GM19324 (cell line): ENCODE data around the gene KLHL29.

Experiments
- ATAC-seq: cut with Tn5 transposase; IDR thresholded peaks from one replicate; pipeline ENCODE4 v1.9.1; 2021; ENCODE audit warnings: mild to moderate bottlenecking, moderate library complexity; ENCODE audit not compliant: unreplicated experiment, low FRiP score

KLHL29 gene

DNA sequence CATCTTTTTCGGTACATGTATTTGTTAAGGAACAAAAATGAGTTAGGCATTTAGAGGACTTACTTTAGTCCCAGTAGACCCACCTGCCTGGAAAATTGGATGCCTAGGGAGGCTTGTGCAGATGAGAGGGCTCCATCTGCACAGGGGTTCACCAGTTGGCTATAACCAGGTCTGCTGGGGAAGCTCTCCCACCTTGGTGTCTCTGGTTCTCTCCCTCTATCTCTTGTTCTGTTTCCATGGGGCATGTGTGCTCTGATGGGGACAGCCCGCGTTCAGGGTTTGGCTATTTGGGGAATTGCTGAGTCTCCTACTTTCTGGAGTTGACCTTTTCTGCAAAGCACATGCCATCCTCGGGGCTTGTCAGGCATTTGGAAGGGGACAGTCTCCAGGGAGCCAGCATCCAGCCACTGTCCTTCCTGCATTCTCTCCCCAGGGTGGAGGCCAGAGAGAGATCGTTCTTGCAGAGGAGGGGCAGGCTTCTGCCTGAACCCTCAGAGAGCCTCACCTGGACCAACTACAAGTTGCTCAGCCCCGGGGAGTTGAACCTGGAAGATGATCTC is 157.3 kb downstream of the KLHL29 start:
- no peak for ATAC-seq

- ATAC-seq = no peak
Observed at GRCh38 chr2:23543302-23543701, 158.3 kb downstream of the KLHL29 start.

DNA sequence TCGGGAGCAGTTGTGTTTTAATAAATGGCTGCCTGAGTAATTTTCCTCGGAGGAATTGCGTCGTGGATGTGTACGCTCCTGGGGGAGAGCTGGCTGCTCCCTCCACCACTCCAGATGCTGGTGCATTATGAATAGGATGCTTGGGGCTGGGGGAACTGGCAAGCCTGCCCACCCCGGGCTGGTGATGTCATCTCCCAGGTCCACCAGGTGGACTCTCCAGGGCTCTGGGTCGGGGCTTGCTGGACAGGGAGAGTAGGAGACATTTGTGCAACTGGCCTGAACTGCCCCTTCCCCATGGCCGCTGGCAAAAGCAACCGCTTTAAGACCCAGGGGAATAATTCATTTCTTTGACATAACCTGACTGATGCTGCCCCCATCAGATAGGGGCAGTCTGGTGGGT is 158.7 kb downstream of the KLHL29 start:
- no peak for ATAC-seq

DNA sequence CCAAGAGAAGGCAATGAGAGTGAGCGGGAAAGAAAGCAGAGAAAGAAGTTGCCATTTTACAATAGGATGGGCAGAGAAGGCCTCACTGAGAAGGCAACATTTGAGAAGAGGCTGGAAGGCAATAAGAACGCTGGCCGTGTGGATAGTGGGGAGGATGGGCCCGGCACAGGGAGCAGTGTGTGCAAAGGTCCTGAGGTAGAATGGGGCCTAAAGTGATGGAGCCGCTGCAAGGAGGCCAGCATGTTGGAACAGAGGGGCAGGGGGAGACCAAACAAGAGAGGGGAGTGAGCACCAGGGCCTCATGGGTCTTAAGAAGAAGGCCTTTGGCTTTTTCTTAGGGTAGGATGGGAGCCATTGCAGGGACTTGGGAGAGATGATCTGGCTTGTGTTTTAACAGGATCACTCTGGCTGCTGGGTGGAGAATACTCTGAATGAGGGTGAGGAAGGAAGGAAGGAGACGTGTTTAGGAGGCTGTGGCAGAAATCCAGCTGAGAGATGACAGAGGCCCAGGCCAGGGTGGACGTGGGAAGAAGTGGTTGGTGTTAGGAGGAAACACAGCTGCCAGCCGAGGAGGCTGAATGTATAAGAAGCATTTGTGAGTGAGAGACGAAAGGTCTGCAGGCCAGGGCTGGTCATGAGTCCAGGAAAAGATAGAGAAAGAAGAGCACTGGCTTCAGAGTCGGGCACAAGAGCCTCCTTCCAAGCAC is 159.8 kb downstream of the KLHL29 start:
- ATAC-seq = no peak

GRCh38 chr2:23545396-23545795 is 160.4 kb downstream of the KLHL29 start:
- ATAC-seq = no peak

- ATAC-seq = no peak
Observed at GRCh38 chr2:23545811-23546210, 160.8 kb downstream of the KLHL29 start.

GRCh38 chr2:23546913-23547312 is 161.9 kb downstream of the KLHL29 start:
- ATAC-seq = no peak

- no peak for ATAC-seq
Observed at GRCh38 chr2:23547725-23548124, 162.7 kb downstream of the KLHL29 start.

- ATAC-seq = no peak
Observed at GRCh38 chr2:23548143-23548769, 163.3 kb downstream of the KLHL29 start.

DNA sequence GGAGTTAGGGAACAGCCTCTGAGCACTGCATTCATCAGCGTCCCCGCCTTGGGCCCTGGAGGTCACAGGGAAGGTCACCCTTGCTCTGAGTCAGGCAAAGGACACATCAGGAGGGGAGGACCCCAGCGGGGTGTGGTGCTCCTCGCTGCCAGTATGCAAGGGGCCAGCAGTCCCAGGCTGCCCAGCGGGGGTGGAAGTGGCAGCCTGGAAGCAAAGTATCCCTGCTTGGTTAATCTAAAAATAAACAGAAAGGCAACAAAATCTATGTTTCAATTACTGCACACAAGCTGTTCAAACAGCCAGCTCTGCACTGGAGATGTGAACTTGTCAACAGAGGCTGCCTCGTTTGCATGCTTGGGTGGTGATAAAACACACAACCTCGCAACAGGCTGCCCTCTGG is 164.1 kb downstream of the KLHL29 start:
- no peak for ATAC-seq

DNA sequence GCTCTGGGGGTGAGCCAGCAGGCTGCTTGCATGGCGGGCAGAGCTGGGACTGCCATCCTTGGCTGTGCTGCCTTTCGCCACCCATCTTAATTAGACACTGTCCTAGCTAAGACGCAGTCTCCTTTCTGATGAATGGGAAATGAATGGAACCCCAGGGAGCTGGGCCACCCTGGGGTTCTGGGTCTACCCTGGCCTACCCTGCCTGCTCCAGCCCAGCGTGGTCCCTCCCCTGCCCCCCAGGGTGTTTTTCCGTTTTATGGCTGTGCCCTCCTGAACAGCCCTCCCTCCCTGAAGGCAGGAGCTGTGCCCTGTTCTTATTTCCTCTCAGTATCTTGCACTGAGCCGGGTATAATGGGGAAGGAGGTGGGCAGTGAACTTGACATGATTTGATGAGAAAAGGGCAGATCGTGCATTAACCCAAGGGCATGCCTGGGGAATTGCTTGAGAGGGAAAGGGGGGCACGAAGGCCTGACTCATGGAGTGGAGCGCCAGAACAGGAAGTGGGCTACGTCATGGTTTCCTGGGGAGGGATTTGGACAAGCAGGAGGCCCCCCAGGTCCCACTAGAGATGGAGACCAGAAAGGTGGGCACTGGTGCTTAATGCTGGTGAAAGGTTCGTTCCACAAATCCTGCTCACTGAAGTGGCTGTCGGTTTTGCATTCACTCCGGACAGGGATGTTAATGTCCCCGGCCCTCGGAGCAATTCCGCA is 165.0 kb downstream of the KLHL29 start:
- no peak for ATAC-seq

DNA sequence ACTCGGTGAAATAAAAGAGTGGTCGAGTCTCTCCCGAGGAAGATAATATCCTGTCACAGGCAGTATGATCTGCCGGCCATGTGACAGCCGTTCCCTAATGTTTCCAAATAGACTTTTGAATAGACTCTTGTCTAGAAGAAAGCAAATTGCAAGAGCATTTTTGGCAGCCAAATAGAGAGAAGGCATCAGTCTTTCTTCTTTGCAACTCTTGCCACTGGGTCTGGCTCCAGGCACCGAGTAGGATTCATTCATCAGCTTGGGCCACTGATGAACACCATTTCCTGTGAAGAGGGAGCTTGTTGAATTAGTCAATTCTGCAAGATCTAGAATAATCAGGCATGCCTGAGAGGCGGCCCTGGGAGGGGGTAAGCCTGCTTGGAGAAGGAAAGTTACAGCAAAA is 165.6 kb downstream of the KLHL29 start:
- ATAC-seq = no peak

DNA sequence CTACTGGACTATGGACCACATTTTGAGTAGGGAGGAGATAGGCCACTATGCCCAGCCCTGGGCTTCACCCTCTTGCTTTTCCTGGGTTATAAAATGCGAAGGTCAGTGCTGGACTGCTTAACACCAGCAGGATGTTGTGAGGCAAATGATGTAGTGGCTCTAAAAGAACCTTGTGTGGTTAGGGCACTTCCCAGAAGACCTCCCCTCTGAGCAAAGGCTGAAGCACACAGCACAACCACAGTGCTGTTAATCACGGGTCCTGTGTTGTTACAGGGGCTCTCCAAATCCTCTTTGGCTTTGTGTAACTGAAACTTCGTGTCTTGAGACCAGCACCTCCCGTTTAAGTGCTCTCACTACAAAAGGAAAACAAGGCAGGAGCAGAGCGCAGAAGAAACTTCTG is 166.9 kb downstream of the KLHL29 start:
- no peak for ATAC-seq

- no peak for ATAC-seq
Observed at GRCh38 chr2:23553561-23553960, 168.6 kb downstream of the KLHL29 start.

GRCh38 chr2:23554054-23554697 is 169.2 kb downstream of the KLHL29 start:
- ATAC-seq = no peak

DNA sequence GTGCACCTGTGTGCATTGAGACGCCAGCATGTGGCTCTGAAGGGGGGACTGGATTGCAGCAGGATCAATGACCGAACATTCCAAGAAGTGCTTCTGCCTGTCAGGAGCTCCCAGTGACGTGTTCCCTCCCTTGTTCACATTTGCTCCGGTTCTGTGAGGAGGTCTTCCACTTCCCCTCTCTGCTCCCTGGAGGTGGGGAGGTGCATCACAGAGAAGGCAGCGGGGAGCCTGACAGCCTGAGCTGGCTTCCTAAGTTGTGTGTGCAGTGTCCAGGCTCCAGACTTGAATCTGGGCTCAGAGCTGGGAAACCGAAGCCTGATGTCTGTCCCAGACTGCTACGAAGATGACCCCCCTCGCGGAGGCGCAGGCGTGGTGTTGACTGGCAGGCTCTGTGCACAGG is 171.0 kb downstream of the KLHL29 start:
- no peak for ATAC-seq

GRCh38 chr2:23556929-23557328 is 171.9 kb downstream of the KLHL29 start:
- ATAC-seq = no peak

DNA sequence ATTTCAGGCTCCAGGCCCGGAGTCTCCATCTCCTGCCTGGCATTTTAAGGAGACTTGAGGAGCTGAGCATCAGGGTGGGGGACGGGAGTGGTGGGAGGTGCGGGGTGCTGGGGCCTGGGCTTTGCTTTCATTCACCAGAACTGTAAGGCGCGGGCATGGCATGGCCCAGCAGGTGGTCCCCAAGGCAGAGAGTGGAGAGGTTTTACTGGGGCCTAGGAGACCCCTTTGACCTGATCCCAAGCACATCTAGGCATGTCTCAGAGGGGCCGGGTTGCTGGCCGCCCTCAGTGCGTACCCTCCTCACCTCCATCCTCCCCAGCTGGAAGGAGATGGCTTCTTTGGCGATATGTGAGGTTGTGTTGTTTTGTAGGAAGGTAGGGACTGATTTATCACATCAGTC is 172.5 kb downstream of the KLHL29 start:
- ATAC-seq = no peak

GRCh38 chr2:23559561-23560239 is 174.7 kb downstream of the KLHL29 start:
- no peak for ATAC-seq

- ATAC-seq = no peak
Observed at GRCh38 chr2:23561088-23561487, 176.1 kb downstream of the KLHL29 start.
